Inflammatory macrophage treated with lipopolysaccharide for 4 hours (primary cell): ENCODE measurements around the gene WDR74.
"Not testable (repeated sequence)": the region's sequence is repeated elsewhere in the genome, so short reads cannot be mapped to it uniquely, and the experiment has no call there.

ENCODE experiments used
- DNase-seq: peaks from one replicate; pipeline ENCODE4 v3.0.0-alpha.2; 2020

Gene WDR74

GRCh38 chr11:62839050-62839945 is at the start of gene WDR74:
TSS of gene WDR74 (minus strand) at chr11:62839590. CDS start at chr11:62839570, 20 bp downstream.
- DNase-seq = peak; percentile 97

GRCh38 chr11:62889126-62889483 is 49.7 kb upstream of the WDR74 start:
- DNase-seq = no peak

- DNase-seq = no peak
These were observed 49.0 kb upstream of the WDR74 start for GRCh38 chr11:62888406-62888805.

- no peak for DNase-seq
These were observed 45.9 kb upstream of the WDR74 start for GRCh38 chr11:62885137-62885750.

GRCh38 chr11:62883673-62884072 is 44.3 kb upstream of the WDR74 start:
- DNase-seq = no peak

GRCh38 chr11:62882788-62883501 is 43.6 kb upstream of the WDR74 start:
- DNase-seq = peak; percentile 53

GRCh38 chr11:62882431-62882749 is 43.0 kb upstream of the WDR74 start:
- DNase-seq = no peak

GRCh38 chr11:62881579-62882430 is 42.4 kb upstream of the WDR74 start:
- peak; percentile 97 for DNase-seq

- peak; percentile 85 for DNase-seq
These were observed 41.6 kb upstream of the WDR74 start, which contains the start of gene SLC3A2 for GRCh38 chr11:62880803-62881578. TSS of gene SLC3A2 (plus strand) at chr11:62880896. CDS start at chr11:62881024, 128 bp downstream.

- DNase-seq = peak; percentile 78
These were observed 40.9 kb upstream of the WDR74 start for GRCh38 chr11:62880231-62880802.

GRCh38 chr11:62879235-62879978 is 40.0 kb upstream of the WDR74 start:
- no peak for DNase-seq

GRCh38 chr11:62876712-62877111 is 37.3 kb upstream of the WDR74 start:
- no peak for DNase-seq

- no peak for DNase-seq
These were observed 36.5 kb upstream of the WDR74 start for GRCh38 chr11:62875698-62876478.

GRCh38 chr11:62874851-62875250 is 35.5 kb upstream of the WDR74 start:
- no peak for DNase-seq

GRCh38 chr11:62865635-62866034 is 26.2 kb upstream of the WDR74 start:
- DNase-seq = no peak

- no peak for DNase-seq
These were observed 24.4 kb upstream of the WDR74 start for GRCh38 chr11:62863687-62864335.

GRCh38 chr11:62861564-62862192 is 22.3 kb upstream of the WDR74 start:
- DNase-seq = not testable (repeated sequence)

GRCh38 chr11:62860835-62861563 is 21.6 kb upstream of the WDR74 start:
- DNase-seq = no peak
